Loucy (cell line): Measurements from ENCODE around the gene ATP13A5.

Experiments used
- H2AFZ ChIP-seq: fragments of 200-600 bp; sonication (generic); 2 replicates; pipeline ENCODE4 v1.6.0; 2016; ENCODE audit warnings: antibody characterized with exemption, mild to moderate bottlenecking, low read length, moderate library complexity
- H3F3A ChIP-seq: fragments of 200-600 bp; 2 replicates; pipeline ENCODE4 v1.6.0; 2016; ENCODE audit warnings: antibody characterized with exemption, low read depth, mild to moderate bottlenecking
- H3K27me3 ChIP-seq: fragments of 200-600 bp; sonication (generic); 2 replicates; pipeline ENCODE4 v1.6.1; 2014; ENCODE audit warnings: low read length, mild to moderate bottlenecking; ENCODE audit not compliant: insufficient read depth, poor library complexity, severe bottlenecking
- H3K36me3 ChIP-seq: fragments of 200-600 bp; sonication (generic); 2 replicates; pipeline ENCODE4 v1.6.1; 2016; ENCODE audit warnings: low read length; ENCODE audit not compliant: insufficient read depth
- H3K4me1 ChIP-seq: fragments of 200-600 bp; sonication (generic); 2 replicates; pipeline ENCODE4 v1.5.1; 2014; ENCODE audit warnings: low read length, mild to moderate bottlenecking; ENCODE audit not compliant: insufficient read depth, poor library complexity, severe bottlenecking
- H3K4me2 ChIP-seq: fragments of 200-600 bp; sonication (generic); 2 replicates; pipeline ENCODE4 v1.6.0; 2014; ENCODE audit warnings: antibody characterized with exemption, low read length, low read depth, mild to moderate bottlenecking; ENCODE audit not compliant: poor library complexity, severe bottlenecking
- H3K4me3 ChIP-seq: fragments of 200-600 bp; sonication (generic); 2 replicates; pipeline ENCODE4 v1.5.1; 2014; ENCODE audit warnings: low read length, mild to moderate bottlenecking, mixed read lengths; ENCODE audit not compliant: poor library complexity, severe bottlenecking
- H3K79me2 ChIP-seq: fragments of 200-600 bp; sonication (generic); 2 replicates; pipeline ENCODE4 v1.6.1; 2014; ENCODE audit warnings: low read length; ENCODE audit not compliant: insufficient read depth
- H3K9ac ChIP-seq: fragments of 200-600 bp; sonication (generic); 2 replicates; pipeline ENCODE4 v1.6.0; 2014; ENCODE audit warnings: mild to moderate bottlenecking, low read depth, low read length, moderate library complexity; ENCODE audit not compliant: poor library complexity, severe bottlenecking
- H3K9me2 ChIP-seq: fragments of 200-600 bp; sonication (generic); replicated peaks from 2 replicates; pipeline ENCODE4 v1.6.1; 2016; ENCODE audit warnings: low read depth, low read length, mixed read lengths
- H3K9me3 ChIP-seq: fragments of 200-600 bp; sonication (generic); 2 replicates; pipeline ENCODE4 v1.6.1; 2014; ENCODE audit warnings: mild to moderate bottlenecking, antibody characterized with exemption, low read length, low read depth; ENCODE audit not compliant: insufficient read depth
- H4K20me1 ChIP-seq: fragments of 200-600 bp; sonication (generic); 2 replicates; pipeline ENCODE4 v1.6.0; 2014; ENCODE audit warnings: antibody characterized with exemption, low read length, mild to moderate bottlenecking; ENCODE audit not compliant: insufficient read depth, poor library complexity, severe bottlenecking
- CTCF ChIP-seq: fragments of 200-600 bp; sonication (generic); conservative IDR thresholded peaks from 2 replicates; pipeline ENCODE4 v1.5.1; 2014; ENCODE audit warnings: mild to moderate bottlenecking, antibody characterized with exemption, low read length
- EZH2phosphoT487 ChIP-seq: fragments of 200-600 bp; IDR thresholded peaks from 2 replicates; pipeline ENCODE4 v1.6.1; 2018; ENCODE audit warnings: antibody characterized with exemption, mild to moderate bottlenecking, moderate library complexity, borderline replicate concordance

The ATP13A5 gene

GRCh38 chr3:193378706-193379105 is at the start of gene ATP13A5:
Gene ATP13A5 (minus strand): TSS chr3:193378753. CDS start chr3:193378725, 28 bp downstream.
- no peak within 1 kb of the TSS for H3K4me2 ChIP-seq
- H3K27me3 ChIP-seq = no peaks in the 10 kb centered on the region
- no peaks in the 10 kb centered on the region for H4K20me1 ChIP-seq
- H3K79me2 ChIP-seq = no peaks in the 10 kb centered on the region
- H3K4me3 ChIP-seq = no peak within 1 kb of the TSS
- H3K9ac ChIP-seq = no peak within 1 kb of the TSS
- H3K9me2 ChIP-seq = no peaks in the 10 kb centered on the region
- no peaks in the 10 kb centered on the region for H3K36me3 ChIP-seq
- H2AFZ ChIP-seq = no peak within 1 kb of the TSS
- H3K9me3 ChIP-seq = no peaks in the 10 kb centered on the region
- H3K4me1 ChIP-seq = no peaks in the 10 kb centered on the region
- H3F3A ChIP-seq = no peaks in the 10 kb centered on the region
- no peak for TF ChIP-seq CTCF
- no peak for TF ChIP-seq EZH2phosphoT487

- no peak for TF ChIP-seq EZH2phosphoT487
- TF ChIP-seq CTCF = no peak
- H3K27me3 ChIP-seq = no peaks in the 10 kb centered on the region
- no peaks in the 10 kb centered on the region for H3F3A ChIP-seq
- no peak overlapping the region for H3K4me2 ChIP-seq
- H3K9me2 ChIP-seq = no peaks in the 10 kb centered on the region
- H3K4me1 ChIP-seq = no peaks in the 10 kb centered on the region
- no peaks in the 10 kb centered on the region for H4K20me1 ChIP-seq
- no peak overlapping the region for H3K9ac ChIP-seq
- no peaks in the 10 kb centered on the region for H3K36me3 ChIP-seq
- no peak overlapping the region for H3K4me3 ChIP-seq
- no peaks in the 10 kb centered on the region for H3K79me2 ChIP-seq
- H2AFZ ChIP-seq = no peak overlapping the region
- no peaks in the 10 kb centered on the region; the same call in 1 of the 2 replicates for H3K9me3 ChIP-seq
Measured at GRCh38 chr3:193418576-193419373, 40.2 kb upstream of the ATP13A5 start.

GRCh38 chr3:193416629-193417028 is 38.1 kb upstream of the ATP13A5 start:
- Histone ChIP-seq H3K4me1 (no peaks in the 10 kb centered on the region), H3K27me3 (no peaks in the 10 kb centered on the region), H3K9me3 (no peaks in the 10 kb centered on the region; the same call in 1 of the 2 replicates), H3K9ac (no peak overlapping the region), H3K4me2 (no peak overlapping the region), H4K20me1 (no peaks in the 10 kb centered on the region), H3K4me3 (no peak overlapping the region), H3K9me2 (no peaks in the 10 kb centered on the region), H2AFZ (no peak overlapping the region), H3K36me3 (no peaks in the 10 kb centered on the region), H3F3A (no peaks in the 10 kb centered on the region), H3K79me2 (no peaks in the 10 kb centered on the region)
- TF ChIP-seq CTCF (no peak), EZH2phosphoT487 (no peak)
